PC-9 (cell line): ENCODE data around the gene SYNM. TPM values are rescaled to one million over a fixed set of nuclear protein-coding genes. Genes with fewer than 3 reads are reported as not detected.

Source experiments
- BruUV-seq: library from RNA; stranded (reverse); fragments of 400-500 nt; replicated peaks from 2 replicates; lab custom pipeline; 2021; lab: Mats Ljungman, UMichigan
- CTCF ChIA-PET: fragments of 300-600 bp; sonication (Branson Sonifier 250); formaldehyde crosslinking; loops from one replicate; lab custom pipeline; 2022; ENCODE audit warnings: antibody characterized with exemption; lab: Charles Lee
- POLR2A ChIA-PET: fragments of 300-600 bp; sonication (Branson Sonifier 250); formaldehyde crosslinking; loops from one replicate; lab custom pipeline; 2022; ENCODE audit warnings: antibody characterized with exemption; ENCODE audit not compliant: unreplicated experiment; lab: Charles Lee
- DNase-seq, 2 experiments: peaks; one replicate each; pipeline versions ENCODE4 v3.0.0 to v3.0.0-alpha.2; 2015 to 2022; ENCODE audit warnings: mixed read lengths in 1 of 2
- H2AFZ ChIP-seq: fragments of 200-600 bp; sonication (generic); 2 replicates; pipeline ENCODE4 v1.8.1; 2017; ENCODE audit warnings: antibody characterized with exemption
- H3F3A ChIP-seq: fragments of 200-600 bp; sonication (generic); 2 replicates; pipeline ENCODE4 v1.8.1; 2017; ENCODE audit warnings: antibody characterized with exemption, mild to moderate bottlenecking, low read depth; ENCODE audit not compliant: insufficient read depth
- H3K27ac ChIP-seq: fragments of 200-600 bp; sonication (generic); 2 replicates; pipeline ENCODE4 v1.6.1; 2016; ENCODE audit warnings: mixed run types
- H3K27me3 ChIP-seq: fragments of 200-600 bp; sonication (generic); 2 replicates; pipeline ENCODE4 v1.6.1; 2016; ENCODE audit warnings: low read depth, mixed run types; ENCODE audit not compliant: insufficient read depth
- H3K36me3 ChIP-seq: fragments of 200-600 bp; sonication (generic); 2 replicates; pipeline ENCODE4 v1.6.1; 2016; ENCODE audit warnings: low read depth, mixed run types
- H3K4me1 ChIP-seq: fragments of 200-600 bp; sonication (generic); replicated peaks from 2 replicates; pipeline ENCODE4 v1.6.1; 2016; ENCODE audit warnings: mixed run types; ENCODE audit not compliant: insufficient read depth
- H3K4me2 ChIP-seq: fragments of 200-600 bp; sonication (generic); 2 replicates; pipeline ENCODE4 v1.6.1; 2017; ENCODE audit warnings: mixed run types
- H3K4me3 ChIP-seq: fragments of 200-600 bp; sonication (generic); 2 replicates; pipeline ENCODE4 v1.6.1; 2016; ENCODE audit warnings: mixed run types
- H3K79me2 ChIP-seq: fragments of 200-600 bp; sonication (generic); 2 replicates; pipeline ENCODE4 v1.6.1; 2017; ENCODE audit warnings: low read depth, mixed run types
- H3K9me2 ChIP-seq: fragments of 200-600 bp; sonication (generic); 2 replicates; pipeline ENCODE4 v1.8.1; 2017; ENCODE audit warnings: mild to moderate bottlenecking; ENCODE audit not compliant: insufficient read depth
- H3K9me3 ChIP-seq: fragments of 200-600 bp; sonication (generic); 2 replicates; pipeline ENCODE4 v1.8.1; 2016; ENCODE audit warnings: low read depth; ENCODE audit not compliant: insufficient read depth
- H4K20me1 ChIP-seq: fragments of 200-600 bp; sonication (generic); 2 replicates; pipeline ENCODE4 v1.8.1; 2017; ENCODE audit not compliant: insufficient read depth
- CTCF ChIP-seq: fragments of 200-600 bp; sonication (generic); conservative IDR thresholded peaks from 2 replicates; pipeline ENCODE4 v1.6.1; 2017; ENCODE audit warnings: mixed run types, antibody characterized with exemption, mild to moderate bottlenecking, moderate library complexity
- EZH2 ChIP-seq: fragments of 200-600 bp; sonication (generic); IDR thresholded peaks from 2 replicates; pipeline ENCODE4 v1.8.0; 2017; ENCODE audit warnings: antibody characterized with exemption, low read depth
- intact Hi-C: fragments of 100-400 bp; cut with micrococcal nuclease; formaldehyde crosslinking; loops from one replicate; pipeline ENCODE4 v1.10.0; 2022; ENCODE audit not compliant: unreplicated experiment
- total RNA-seq: library from RNA; stranded (reverse); gene quantifications from 2 replicates; pipeline ENCODE4 v1.2.3, GENCODE V29; 2021

The SYNM gene
- total RNA-seq, 1 experiment from 2014 or later: 2.4 TPM

- H4K20me1 ChIP-seq: no peaks in the 10 kb centered on the region
- intact Hi-C loops: no loop called here
- H3K36me3 ChIP-seq: no peaks in the 10 kb centered on the region
- no peak overlapping the region for H3K4me2 ChIP-seq
- H3F3A ChIP-seq: no peaks in the 10 kb centered on the region
- ChIA-PET CTCF (no interaction called here), POLR2A (no interaction called here)
- DNase-seq: no peak
- no peak overlapping the region for H2AFZ ChIP-seq
- H3K4me3 ChIP-seq: no peak overlapping the region
- H3K27ac ChIP-seq: no peak overlapping the region
- no TSS peak for BruUV-seq
- no peaks in the 10 kb centered on the region for H3K9me3 ChIP-seq
- no peaks in the 10 kb centered on the region for H3K4me1 ChIP-seq
- H3K9me2 ChIP-seq: no peaks in the 10 kb centered on the region
- no peak for TF ChIP-seq EZH2
- TF ChIP-seq CTCF: no peak
- H3K79me2 ChIP-seq: no peaks in the 10 kb centered on the region
- H3K27me3 ChIP-seq: no peaks in the 10 kb centered on the region
Observed at GRCh38 chr15:99113547-99114271, 8.8 kb downstream of the SYNM start.

GRCh38 chr15:99114511-99115299 lies 9.8 kb downstream of the SYNM start:
- Histone ChIP-seq H4K20me1 (no peaks in the 10 kb centered on the region), H2AFZ (no peak overlapping the region), H3K36me3 (no peaks in the 10 kb centered on the region), H3K27ac (no peak overlapping the region), H3K9me3 (no peaks in the 10 kb centered on the region), H3K79me2 (no peaks in the 10 kb centered on the region), H3K4me2 (no peak overlapping the region), H3F3A (no peaks in the 10 kb centered on the region), H3K4me3 (no peak overlapping the region), H3K27me3 (no peaks in the 10 kb centered on the region), H3K4me1 (no peaks in the 10 kb centered on the region), H3K9me2 (no peaks in the 10 kb centered on the region)
- no peak for TF ChIP-seq CTCF
- TF ChIP-seq EZH2: no peak
- ChIA-PET CTCF (no interaction called here), POLR2A (no interaction called here)
- DNase-seq: no peak
- intact Hi-C loops: no loop called here
- no TSS peak for BruUV-seq

GRCh38 chr15:99115300-99116215 lies 10.7 kb downstream of the SYNM start:
- Histone ChIP-seq H3K79me2 (no peaks in the 10 kb centered on the region), H3K4me2 (no peak overlapping the region), H3K4me1 (no peaks in the 10 kb centered on the region), H3K9me2 (no peaks in the 10 kb centered on the region), H3K27ac (no peak overlapping the region), H3K36me3 (no peaks in the 10 kb centered on the region), H3F3A (no peaks in the 10 kb centered on the region), H3K9me3 (no peaks in the 10 kb centered on the region), H3K4me3 (no peak overlapping the region), H3K27me3 (no peaks in the 10 kb centered on the region), H2AFZ (no peak overlapping the region), H4K20me1 (no peaks in the 10 kb centered on the region)
- ChIA-PET POLR2A (no interaction called here), CTCF (no interaction called here)
- no TSS peak for BruUV-seq
- TF ChIP-seq CTCF (no peak), EZH2 (no peak)
- no peak for DNase-seq
- intact Hi-C loops: no loop called here
